Hematopoietic multipotent progenitor cell treated with erythropoietin and hydrocortisone succinate and interleukin-3 and kit ligand, for 17 days (in vitro differentiated cells): Measurements from ENCODE around the gene SECISBP2L.
"Not testable (repeated sequence)": the region's sequence is repeated elsewhere in the genome, so short reads cannot be mapped to it uniquely, and the experiment has no call there.

ENCODE experiments used
- DNase-seq: peaks from one replicate; pipeline ENCODE4 v3.0.0-alpha.2; 2015; ENCODE audit warnings: low spot score

The SECISBP2L gene

GRCh38 chr15:49046220-49047102 is at the start of gene SECISBP2L:
SECISBP2L (minus strand) TSS chr15:49046446; CDS start chr15:49046299, 147 bp downstream.
- peak; percentile 87 for DNase-seq

GRCh38 chr15:49094923-49095322 is 48.7 kb upstream of the SECISBP2L start:
- DNase-seq, result no peak

GRCh38 chr15:49093252-49094105 is 47.2 kb upstream of the SECISBP2L start:
- DNase-seq, result no peak

- DNase-seq, result no peak
Observed at GRCh38 chr15:49088996-49089395, 42.8 kb upstream of the SECISBP2L start.

- DNase-seq, result no peak
Observed at GRCh38 chr15:49085696-49086459, 39.6 kb upstream of the SECISBP2L start.

- DNase-seq, result no peak
Observed at GRCh38 chr15:49084285-49084570, 38.0 kb upstream of the SECISBP2L start.

- no peak for DNase-seq
Observed at GRCh38 chr15:49083401-49084284, 37.4 kb upstream of the SECISBP2L start.

- no peak for DNase-seq
Observed at GRCh38 chr15:49082960-49083359, 36.7 kb upstream of the SECISBP2L start.

GRCh38 chr15:49079340-49080039 is 33.2 kb upstream of the SECISBP2L start:
- DNase-seq, result no peak

- no peak for DNase-seq
Observed at GRCh38 chr15:49075881-49076280, 29.6 kb upstream of the SECISBP2L start.

- DNase-seq, result not testable (repeated sequence)
Observed at GRCh38 chr15:49074589-49075287, 28.5 kb upstream of the SECISBP2L start.

- DNase-seq, result no peak
Observed at GRCh38 chr15:49066372-49066771, 20.1 kb upstream of the SECISBP2L start.

- DNase-seq, result no peak
Observed at GRCh38 chr15:49064884-49065283, 18.6 kb upstream of the SECISBP2L start.

- DNase-seq, result no peak
Observed at GRCh38 chr15:49064281-49064653, 18.0 kb upstream of the SECISBP2L start.

- DNase-seq, result no peak
Observed at GRCh38 chr15:49063402-49064280, 17.4 kb upstream of the SECISBP2L start.

- DNase-seq, result no peak
Observed at GRCh38 chr15:49062900-49063299, 16.7 kb upstream of the SECISBP2L start.

- no peak for DNase-seq
Observed at GRCh38 chr15:49060710-49061495, 14.7 kb upstream of the SECISBP2L start.

GRCh38 chr15:49059491-49059890 is 13.2 kb upstream of the SECISBP2L start:
- DNase-seq, result no peak
